SK-N-SH treated with all-trans-retinoic acid at 6 μM for 48 hours (cell line): ENCODE data around the gene CDRT4.

Experiments used
- ATAC-seq: fragments of 200-7000 bp; cut with Tn5 transposase; 3 replicates; pipeline ENCODE4 v1.9.1; 2020; ENCODE audit warnings: mild to moderate bottlenecking, moderate library complexity
- ARNTL ChIP-seq: fragments of 450-650 bp; formaldehyde crosslinking; IDR thresholded peaks from 2 replicates; pipeline ENCODE4 v1.5.0; 2020; ENCODE audit warnings: low read depth, mild to moderate bottlenecking, moderate library complexity, borderline replicate concordance
- BACH2 ChIP-seq: fragments of 250-450 bp; sonication (Bioruptor Pico); IDR thresholded peaks from 2 replicates; pipeline ENCODE4 v1.9.0; 2021; ENCODE audit warnings: mild to moderate bottlenecking, borderline replicate concordance
- CSDC2 ChIP-seq: fragments of 250-450 bp; sonication (Bioruptor Pico); IDR thresholded peaks from 2 replicates; pipeline ENCODE4 v1.5.0; 2020; ENCODE audit warnings: mild to moderate bottlenecking, moderate library complexity
- ESRRG ChIP-seq: fragments of 250-450 bp; sonication (Bioruptor Pico); IDR thresholded peaks from 2 replicates; pipeline ENCODE4 v1.6.1; 2021; ENCODE audit warnings: mild to moderate bottlenecking
- ISL1 ChIP-seq: fragments of 250-450 bp; sonication (Bioruptor Pico); IDR thresholded peaks from 2 replicates; pipeline ENCODE4 v2.1.2; 2022; ENCODE audit warnings: mild to moderate bottlenecking, moderate library complexity
- OSR1 ChIP-seq: fragments of 250-450 bp; sonication (Bioruptor Pico); IDR thresholded peaks from 2 replicates; pipeline ENCODE4 v1.8.0; 2022; ENCODE audit warnings: moderate library complexity, mild to moderate bottlenecking, inconsistent platforms
- PPARA ChIP-seq: fragments of 250-450 bp; sonication (Bioruptor Pico); IDR thresholded peaks from 2 replicates; pipeline ENCODE4 v1.5.0; 2020; ENCODE audit warnings: mild to moderate bottlenecking, borderline replicate concordance
- RARB ChIP-seq: fragments of 250-450 bp; sonication (Bioruptor Pico); IDR thresholded peaks from 2 replicates; pipeline ENCODE4 v1.8.0; 2021; ENCODE audit warnings: mild to moderate bottlenecking, moderate library complexity
- SNAI2 ChIP-seq: fragments of 250-450 bp; sonication (Bioruptor Pico); IDR thresholded peaks from 2 replicates; pipeline ENCODE4 v1.5.0; 2020; ENCODE audit warnings: mild to moderate bottlenecking, moderate library complexity
- TOX ChIP-seq: fragments of 250-450 bp; sonication (Bioruptor Pico); IDR thresholded peaks from 2 replicates; pipeline ENCODE4 v1.8.0; 2021; ENCODE audit warnings: mild to moderate bottlenecking, moderate library complexity, borderline replicate concordance
- ZC3H10 ChIP-seq: fragments of 250-450 bp; sonication (Bioruptor Pico); IDR thresholded peaks from 2 replicates; pipeline ENCODE4 v1.5.1; 2021; ENCODE audit warnings: mild to moderate bottlenecking, moderate library complexity
- ZFP3 ChIP-seq: fragments of 250-450 bp; sonication (Bioruptor Pico); IDR thresholded peaks from 2 replicates; pipeline ENCODE4 v1.5.0; 2020; ENCODE audit warnings: mild to moderate bottlenecking, moderate library complexity
- ZFP30 ChIP-seq: fragments of 450-650 bp; formaldehyde crosslinking; IDR thresholded peaks from 2 replicates; pipeline ENCODE4 v1.5.0; 2022; ENCODE audit warnings: mild to moderate bottlenecking, moderate library complexity
- ZNF565 ChIP-seq: fragments of 450-650 bp; formaldehyde crosslinking; conservative IDR thresholded peaks from 2 replicates; pipeline ENCODE4 v1.5.0; 2020; ENCODE audit warnings: low read depth, mild to moderate bottlenecking, moderate library complexity
- ZNF70 ChIP-seq: fragments of 450-650 bp; formaldehyde crosslinking; IDR thresholded peaks from 2 replicates; pipeline ENCODE4 v1.5.0; 2020; ENCODE audit warnings: mild to moderate bottlenecking, moderate library complexity
- ZNF8 ChIP-seq: fragments of 450-650 bp; formaldehyde crosslinking; IDR thresholded peaks from 2 replicates; pipeline ENCODE4 v1.5.0; 2020; ENCODE audit warnings: mild to moderate bottlenecking, moderate library complexity
- TF ChIP-seq, protein P1 (sequence below): fragments of 250-450 bp; sonication (Bioruptor Pico); IDR thresholded peaks from 2 replicates; pipeline ENCODE4 v1.8.0; 2021; ENCODE audit warnings: low read depth, mild to moderate bottlenecking, moderate library complexity, borderline replicate concordance
- TF ChIP-seq, protein P2 (sequence below): fragments of 250-450 bp; sonication (Bioruptor Pico); IDR thresholded peaks from 2 replicates; pipeline ENCODE4 v1.5.1; 2021; ENCODE audit warnings: mild to moderate bottlenecking, moderate library complexity
- TF ChIP-seq, protein P3 (sequence below): fragments of 250-450 bp; sonication (Bioruptor Pico); IDR thresholded peaks from 2 replicates; pipeline ENCODE4 v1.5.0; 2020; ENCODE audit warnings: mild to moderate bottlenecking, moderate library complexity
- TF ChIP-seq, protein P4 (sequence below): fragments of 250-450 bp; sonication (Bioruptor Pico); IDR thresholded peaks from 2 replicates; pipeline ENCODE4 v1.5.1; 2020; ENCODE audit warnings: low read depth, mild to moderate bottlenecking, moderate library complexity
- TF ChIP-seq, protein P5 (sequence below): fragments of 250-450 bp; sonication (Bioruptor Pico); IDR thresholded peaks from 2 replicates; pipeline ENCODE4 v1.8.0; 2020; ENCODE audit warnings: mild to moderate bottlenecking, moderate library complexity, borderline replicate concordance

The CDRT4 gene

DNA sequence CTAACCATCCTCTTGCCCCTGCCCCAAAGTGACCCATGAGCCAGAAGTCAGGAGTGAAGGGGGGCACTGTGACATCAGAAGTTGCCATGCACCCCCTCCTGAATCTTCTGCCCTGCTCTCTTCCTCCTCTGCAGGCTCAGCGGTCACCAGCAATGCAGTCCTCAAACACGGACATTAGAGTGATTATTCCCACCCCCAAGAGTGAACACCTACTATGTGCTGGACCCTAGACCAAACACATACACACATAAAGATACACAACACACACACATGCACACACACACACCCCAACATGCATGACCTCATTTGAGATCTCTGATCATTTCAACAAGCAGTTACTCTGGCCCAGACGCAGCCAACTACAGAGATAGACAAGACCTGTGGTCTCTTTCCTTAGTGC, at the start of gene CDRT4:
TSS of gene CDRT4 (minus strand) at position 30 of the 400 bp plus-strand sequence. CDS start 27,383 bp downstream, outside the sequence.
- ATAC-seq, result no peak
- TF ChIP-seq ISL1 (CRISPR knock-in tag), result no peak
- TF ChIP-seq ARNTL (CRISPR knock-in tag), result no peak
- TF ChIP-seq, protein P1, sequence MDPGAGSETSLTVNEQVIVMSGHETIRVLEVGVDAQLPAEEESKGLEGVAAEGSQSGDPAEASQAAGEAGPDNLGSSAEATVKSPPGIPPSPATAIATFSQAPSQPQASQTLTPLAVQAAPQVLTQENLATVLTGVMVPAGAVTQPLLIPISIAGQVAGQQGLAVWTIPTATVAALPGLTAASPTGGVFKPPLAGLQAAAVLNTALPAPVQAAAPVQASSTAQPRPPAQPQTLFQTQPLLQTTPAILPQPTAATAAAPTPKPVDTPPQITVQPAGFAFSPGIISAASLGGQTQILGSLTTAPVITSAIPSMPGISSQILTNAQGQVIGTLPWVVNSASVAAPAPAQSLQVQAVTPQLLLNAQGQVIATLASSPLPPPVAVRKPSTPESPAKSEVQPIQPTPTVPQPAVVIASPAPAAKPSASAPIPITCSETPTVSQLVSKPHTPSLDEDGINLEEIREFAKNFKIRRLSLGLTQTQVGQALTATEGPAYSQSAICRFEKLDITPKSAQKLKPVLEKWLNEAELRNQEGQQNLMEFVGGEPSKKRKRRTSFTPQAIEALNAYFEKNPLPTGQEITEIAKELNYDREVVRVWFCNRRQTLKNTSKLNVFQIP (CRISPR knock-in tag), result no peak
- TF ChIP-seq ZNF70 (CRISPR knock-in tag), result no peak
- no peak for TF ChIP-seq PPARA (CRISPR knock-in tag)
- no peak for TF ChIP-seq ZNF8 (CRISPR knock-in tag)
- TF ChIP-seq, protein P2, sequence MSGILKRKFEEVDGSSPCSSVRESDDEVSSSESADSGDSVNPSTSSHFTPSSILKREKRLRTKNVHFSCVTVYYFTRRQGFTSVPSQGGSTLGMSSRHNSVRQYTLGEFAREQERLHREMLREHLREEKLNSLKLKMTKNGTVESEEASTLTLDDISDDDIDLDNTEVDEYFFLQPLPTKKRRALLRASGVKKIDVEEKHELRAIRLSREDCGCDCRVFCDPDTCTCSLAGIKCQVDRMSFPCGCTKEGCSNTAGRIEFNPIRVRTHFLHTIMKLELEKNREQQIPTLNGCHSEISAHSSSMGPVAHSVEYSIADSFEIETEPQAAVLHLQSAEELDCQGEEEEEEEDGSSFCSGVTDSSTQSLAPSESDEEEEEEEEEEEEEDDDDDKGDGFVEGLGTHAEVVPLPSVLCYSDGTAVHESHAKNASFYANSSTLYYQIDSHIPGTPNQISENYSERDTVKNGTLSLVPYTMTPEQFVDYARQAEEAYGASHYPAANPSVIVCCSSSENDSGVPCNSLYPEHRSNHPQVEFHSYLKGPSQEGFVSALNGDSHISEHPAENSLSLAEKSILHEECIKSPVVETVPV, result no peak

DNA sequence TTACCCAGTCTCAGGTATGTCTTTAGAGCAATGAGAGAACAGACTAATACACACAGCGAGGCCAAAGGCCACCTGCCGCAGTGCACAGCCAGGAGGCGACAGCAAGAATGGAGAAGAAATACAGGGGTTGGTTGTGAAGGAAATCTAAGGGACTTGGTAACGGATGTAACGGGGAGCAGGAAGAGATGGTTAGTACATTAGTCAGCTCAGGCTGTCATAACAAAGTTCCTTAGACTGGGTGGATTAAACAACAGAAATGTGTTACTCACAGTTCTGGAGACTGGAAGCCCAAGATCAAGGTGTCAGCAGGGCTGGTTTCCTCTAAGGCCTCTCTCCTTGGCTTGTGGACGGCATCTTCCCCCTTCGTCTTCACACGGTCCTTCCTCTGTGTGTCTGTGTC, 48.7 kb upstream of the CDRT4 start:
- TF ChIP-seq ESRRG (CRISPR knock-in tag), result no peak
- TF ChIP-seq, protein P3, sequence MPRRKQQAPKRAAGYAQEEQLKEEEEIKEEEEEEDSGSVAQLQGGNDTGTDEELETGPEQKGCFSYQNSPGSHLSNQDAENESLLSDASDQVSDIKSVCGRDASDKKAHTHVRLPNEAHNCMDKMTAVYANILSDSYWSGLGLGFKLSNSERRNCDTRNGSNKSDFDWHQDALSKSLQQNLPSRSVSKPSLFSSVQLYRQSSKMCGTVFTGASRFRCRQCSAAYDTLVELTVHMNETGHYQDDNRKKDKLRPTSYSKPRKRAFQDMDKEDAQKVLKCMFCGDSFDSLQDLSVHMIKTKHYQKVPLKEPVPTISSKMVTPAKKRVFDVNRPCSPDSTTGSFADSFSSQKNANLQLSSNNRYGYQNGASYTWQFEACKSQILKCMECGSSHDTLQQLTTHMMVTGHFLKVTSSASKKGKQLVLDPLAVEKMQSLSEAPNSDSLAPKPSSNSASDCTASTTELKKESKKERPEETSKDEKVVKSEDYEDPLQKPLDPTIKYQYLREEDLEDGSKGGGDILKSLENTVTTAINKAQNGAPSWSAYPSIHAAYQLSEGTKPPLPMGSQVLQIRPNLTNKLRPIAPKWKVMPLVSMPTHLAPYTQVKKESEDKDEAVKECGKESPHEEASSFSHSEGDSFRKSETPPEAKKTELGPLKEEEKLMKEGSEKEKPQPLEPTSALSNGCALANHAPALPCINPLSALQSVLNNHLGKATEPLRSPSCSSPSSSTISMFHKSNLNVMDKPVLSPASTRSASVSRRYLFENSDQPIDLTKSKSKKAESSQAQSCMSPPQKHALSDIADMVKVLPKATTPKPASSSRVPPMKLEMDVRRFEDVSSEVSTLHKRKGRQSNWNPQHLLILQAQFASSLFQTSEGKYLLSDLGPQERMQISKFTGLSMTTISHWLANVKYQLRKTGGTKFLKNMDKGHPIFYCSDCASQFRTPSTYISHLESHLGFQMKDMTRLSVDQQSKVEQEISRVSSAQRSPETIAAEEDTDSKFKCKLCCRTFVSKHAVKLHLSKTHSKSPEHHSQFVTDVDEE (CRISPR knock-in tag), result no peak
- TF ChIP-seq, protein P4, sequence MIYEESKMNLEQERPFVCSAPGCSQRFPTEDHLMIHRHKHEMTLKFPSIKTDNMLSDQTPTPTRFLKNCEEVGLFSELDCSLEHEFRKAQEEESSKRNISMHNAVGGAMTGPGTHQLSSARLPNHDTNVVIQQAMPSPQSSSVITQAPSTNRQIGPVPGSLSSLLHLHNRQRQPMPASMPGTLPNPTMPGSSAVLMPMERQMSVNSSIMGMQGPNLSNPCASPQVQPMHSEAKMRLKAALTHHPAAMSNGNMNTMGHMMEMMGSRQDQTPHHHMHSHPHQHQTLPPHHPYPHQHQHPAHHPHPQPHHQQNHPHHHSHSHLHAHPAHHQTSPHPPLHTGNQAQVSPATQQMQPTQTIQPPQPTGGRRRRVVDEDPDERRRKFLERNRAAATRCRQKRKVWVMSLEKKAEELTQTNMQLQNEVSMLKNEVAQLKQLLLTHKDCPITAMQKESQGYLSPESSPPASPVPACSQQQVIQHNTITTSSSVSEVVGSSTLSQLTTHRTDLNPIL, result no peak
- TF ChIP-seq ZNF70 (CRISPR knock-in tag), result no peak
- TF ChIP-seq ZFP3 (CRISPR knock-in tag), result no peak
- TF ChIP-seq, protein P1 (CRISPR knock-in tag), result no peak
- TF ChIP-seq SNAI2 (CRISPR knock-in tag), result no peak
- TF ChIP-seq PPARA (CRISPR knock-in tag), result no peak
- TF ChIP-seq, protein P5, sequence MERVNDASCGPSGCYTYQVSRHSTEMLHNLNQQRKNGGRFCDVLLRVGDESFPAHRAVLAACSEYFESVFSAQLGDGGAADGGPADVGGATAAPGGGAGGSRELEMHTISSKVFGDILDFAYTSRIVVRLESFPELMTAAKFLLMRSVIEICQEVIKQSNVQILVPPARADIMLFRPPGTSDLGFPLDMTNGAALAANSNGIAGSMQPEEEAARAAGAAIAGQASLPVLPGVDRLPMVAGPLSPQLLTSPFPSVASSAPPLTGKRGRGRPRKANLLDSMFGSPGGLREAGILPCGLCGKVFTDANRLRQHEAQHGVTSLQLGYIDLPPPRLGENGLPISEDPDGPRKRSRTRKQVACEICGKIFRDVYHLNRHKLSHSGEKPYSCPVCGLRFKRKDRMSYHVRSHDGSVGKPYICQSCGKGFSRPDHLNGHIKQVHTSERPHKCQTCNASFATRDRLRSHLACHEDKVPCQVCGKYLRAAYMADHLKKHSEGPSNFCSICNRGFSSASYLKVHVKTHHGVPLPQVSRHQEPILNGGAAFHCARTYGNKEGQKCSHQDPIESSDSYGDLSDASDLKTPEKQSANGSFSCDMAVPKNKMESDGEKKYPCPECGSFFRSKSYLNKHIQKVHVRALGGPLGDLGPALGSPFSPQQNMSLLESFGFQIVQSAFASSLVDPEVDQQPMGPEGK, result no peak
- no peak for TF ChIP-seq ARNTL (CRISPR knock-in tag)
- TF ChIP-seq CSDC2, result no peak
- TF ChIP-seq OSR1, result no peak
- TF ChIP-seq TOX (CRISPR knock-in tag), result no peak
- no peak for TF ChIP-seq BACH2 (CRISPR knock-in tag)
- TF ChIP-seq ZNF565, result no peak
- TF ChIP-seq, all 23 proteins: peak for 0
- ATAC-seq, result no peak

DNA sequence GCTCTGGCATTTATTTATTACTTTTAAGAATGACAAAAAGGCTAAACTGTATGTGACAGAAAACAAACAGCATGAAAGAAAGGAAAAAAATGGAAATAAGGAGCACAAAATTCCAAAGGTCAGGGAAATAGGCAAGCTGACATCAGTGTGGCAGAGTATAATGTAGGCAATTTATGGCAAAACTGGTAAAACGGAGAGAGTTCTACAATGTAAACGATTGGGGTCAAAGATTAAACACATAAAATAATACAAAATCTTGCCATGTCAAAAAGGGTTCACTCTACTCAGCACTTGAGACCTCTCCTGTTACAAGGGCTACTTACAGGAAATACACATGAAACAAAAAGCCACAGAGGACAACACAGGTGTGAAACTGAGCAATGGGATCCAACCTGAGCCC, 47.0 kb upstream of the CDRT4 start:
- no peak for TF ChIP-seq ISL1 (CRISPR knock-in tag)
- TF ChIP-seq ZC3H10, result no peak
- no peak for TF ChIP-seq RARB (CRISPR knock-in tag)
- TF ChIP-seq ZNF70 (CRISPR knock-in tag), result no peak
- no peak for TF ChIP-seq CSDC2
- TF ChIP-seq, protein P4, result no peak
- TF ChIP-seq, protein P5, result no peak
- TF ChIP-seq, protein P1 (CRISPR knock-in tag), result no peak
- no peak for TF ChIP-seq BACH2 (CRISPR knock-in tag)
- no peak for TF ChIP-seq ZFP30 (CRISPR knock-in tag)
- TF ChIP-seq PPARA (CRISPR knock-in tag), result no peak
- no peak for ATAC-seq
